K562 (cell line): ENCODE data around the gene SULT6B1. TPM values are rescaled to one million over a fixed set of nuclear protein-coding genes. Genes with fewer than 3 reads are reported as not detected.
A peak's percentile ranks its signal among the peaks of the same experiment; 100 is the strongest.

Source experiments
- BCOR ChIP-seq: fragments of 450-650 bp; IDR thresholded peaks from 2 replicates; pipeline ENCODE4 v1.6.1; 2016
- HNRNPUL1 ChIP-seq: fragments of 200-400 bp; formaldehyde crosslinking; IDR thresholded peaks from 2 replicates; pipeline ENCODE4 v1.6.1; 2017; ENCODE audit warnings: low read length
- ILK ChIP-seq: fragments of 450-650 bp; IDR thresholded peaks from 2 replicates; pipeline ENCODE4 v1.6.1; 2016; ENCODE audit warnings: missing genetic modification characterization, low read depth, mild to moderate bottlenecking, missing compliant biosample characterization, moderate library complexity, borderline replicate concordance
- NFRKB ChIP-seq: fragments of 450-650 bp; IDR thresholded peaks from 2 replicates; pipeline ENCODE4 v1.6.1; 2016; ENCODE audit warnings: low read depth
- polyA plus RNA-seq, 8 experiments: library from polyadenylated mRNA; depleted of rRNA in 4 of 8; stranded (reverse) in 5 of 8; unstranded in 3 of 8; fragments of >200 nt; fragmentation: Nextera tagmentation in 2 of 8; fragmentation: Illumina TruSeq in 1 of 8; extraction: Ambion mirVana in 2 of 8; extraction: Trizol in 1 of 8; gene quantifications; 2 replicates each; pipeline versions ENCODE4 v1.2.1 to v1.2.3, GENCODE V29; 2011 to 2014; ENCODE audit warnings: inconsistent platforms in 1 of 8, missing spikeins in 1 of 8
- total RNA-seq, 7 experiments: library from RNA; depleted of rRNA in 6 of 7; stranded (reverse); fragments of >200 nt in 6 of 7; fragmentation: Illumina TruSeq in 2 of 7; extraction: Trizol in 2 of 7; gene quantifications; 2 replicates each; pipeline versions ENCODE4 v1.2.1 to v1.2.3, GENCODE V29; 2011 to 2021; ENCODE audit warnings: low replicate concordance in 1 of 7
- TF ChIP-seq, protein P1 (sequence below): fragments of 250-450 bp; sonication (Bioruptor Pico); IDR thresholded peaks from 2 replicates; pipeline ENCODE4 v1.5.0; 2022; ENCODE audit warnings: mild to moderate bottlenecking
- TF ChIP-seq, protein P2 (sequence below): fragments of 250-450 bp; sonication (Bioruptor Pico); IDR thresholded peaks from 2 replicates; pipeline ENCODE4 v1.8.0; 2021; ENCODE audit warnings: moderate library complexity, mild to moderate bottlenecking, inconsistent platforms
- TF ChIP-seq, protein P3 (sequence below): fragments of 200-600 bp; sonication (generic); IDR thresholded peaks from one replicate; pipeline ENCODE4 v1.6.1; 2012; ENCODE audit warnings: mild to moderate bottlenecking, low read depth, low read length, inconsistent platforms
- TF ChIP-seq, protein P4 (sequence below): fragments of 450-650 bp; formaldehyde crosslinking; conservative IDR thresholded peaks from 2 replicates; pipeline ENCODE4 v1.4.0; 2022; ENCODE audit warnings: mild to moderate bottlenecking, missing genetic modification characterization
- TF ChIP-seq, protein P5 (sequence below): fragments of 450-650 bp; IDR thresholded peaks from 2 replicates; pipeline ENCODE4 v1.7.0; 2016; ENCODE audit warnings: borderline replicate concordance

The SULT6B1 gene
- total and polyA plus RNA-seq, 9 of the 15 experiments (the other 6 are each of a cell fraction or from before 2014, with no cell fraction given), result not detected

DNA sequence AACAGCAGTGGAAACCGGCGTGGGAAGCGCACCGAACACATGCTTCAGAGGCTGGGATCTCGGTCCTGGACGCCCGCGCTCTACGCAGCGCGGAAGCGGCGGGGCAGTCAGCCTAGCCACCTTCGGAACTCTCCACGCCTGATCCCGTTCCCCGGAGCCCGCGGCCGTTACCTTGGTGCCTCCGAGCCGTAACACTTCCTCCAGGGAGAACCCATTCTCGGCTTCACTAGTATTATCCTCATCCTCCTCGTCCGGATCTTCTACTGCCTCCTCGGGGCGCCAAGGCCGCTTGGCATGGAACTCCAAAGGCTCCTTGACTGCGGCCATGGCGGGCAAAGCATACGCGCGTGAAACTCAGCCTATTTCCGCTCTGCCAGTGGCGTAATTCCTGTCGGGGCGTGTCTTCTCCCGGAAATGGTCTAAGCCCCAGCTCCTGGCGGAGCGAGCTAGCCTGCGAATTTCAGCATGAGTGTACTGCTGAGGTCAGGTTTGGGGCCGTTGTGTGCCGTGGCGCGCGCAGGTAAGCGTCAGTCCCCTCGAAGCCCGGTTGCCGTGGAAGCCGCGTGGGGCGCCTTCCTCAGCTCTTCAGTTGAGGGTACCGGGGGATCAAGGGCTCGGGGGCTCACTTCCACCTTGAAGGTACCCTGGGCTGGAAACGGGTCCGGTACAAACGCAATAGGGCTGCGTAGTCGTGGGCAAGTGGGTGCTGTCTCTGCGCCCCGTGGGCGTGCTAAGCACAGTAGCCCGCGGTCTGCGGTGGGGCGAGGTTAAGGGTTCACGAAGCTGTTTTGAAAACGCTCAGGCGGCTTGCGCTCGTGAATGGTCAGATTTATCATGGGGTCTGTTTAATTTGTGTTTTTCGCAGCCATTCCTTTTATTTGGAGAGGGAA, 43.0 kb upstream of the SULT6B1 start, which contains the start of the genes CEBPZ and NDUFAF7 (continued):
- TF ChIP-seq, protein P1, sequence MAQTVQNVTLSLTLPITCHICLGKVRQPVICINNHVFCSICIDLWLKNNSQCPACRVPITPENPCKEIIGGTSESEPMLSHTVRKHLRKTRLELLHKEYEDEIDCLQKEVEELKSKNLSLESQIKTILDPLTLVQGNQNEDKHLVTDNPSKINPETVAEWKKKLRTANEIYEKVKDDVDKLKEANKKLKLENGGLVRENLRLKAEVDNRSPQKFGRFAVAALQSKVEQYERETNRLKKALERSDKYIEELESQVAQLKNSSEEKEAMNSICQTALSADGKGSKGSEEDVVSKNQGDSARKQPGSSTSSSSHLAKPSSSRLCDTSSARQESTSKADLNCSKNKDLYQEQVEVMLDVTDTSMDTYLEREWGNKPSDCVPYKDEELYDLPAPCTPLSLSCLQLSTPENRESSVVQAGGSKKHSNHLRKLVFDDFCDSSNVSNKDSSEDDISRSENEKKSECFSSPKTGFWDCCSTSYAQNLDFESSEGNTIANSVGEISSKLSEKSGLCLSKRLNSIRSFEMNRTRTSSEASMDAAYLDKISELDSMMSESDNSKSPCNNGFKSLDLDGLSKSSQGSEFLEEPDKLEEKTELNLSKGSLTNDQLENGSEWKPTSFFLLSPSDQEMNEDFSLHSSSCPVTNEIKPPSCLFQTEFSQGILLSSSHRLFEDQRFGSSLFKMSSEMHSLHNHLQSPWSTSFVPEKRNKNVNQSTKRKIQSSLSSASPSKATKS (CRISPR knock-in tag), result no peak
- TF ChIP-seq, protein P2, sequence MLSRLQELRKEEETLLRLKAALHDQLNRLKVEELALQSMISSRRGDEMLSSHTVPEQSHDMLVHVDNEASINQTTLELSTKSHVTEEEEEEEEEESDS, result no peak
- no peak for TF ChIP-seq HNRNPUL1
- TF ChIP-seq, protein P3, sequence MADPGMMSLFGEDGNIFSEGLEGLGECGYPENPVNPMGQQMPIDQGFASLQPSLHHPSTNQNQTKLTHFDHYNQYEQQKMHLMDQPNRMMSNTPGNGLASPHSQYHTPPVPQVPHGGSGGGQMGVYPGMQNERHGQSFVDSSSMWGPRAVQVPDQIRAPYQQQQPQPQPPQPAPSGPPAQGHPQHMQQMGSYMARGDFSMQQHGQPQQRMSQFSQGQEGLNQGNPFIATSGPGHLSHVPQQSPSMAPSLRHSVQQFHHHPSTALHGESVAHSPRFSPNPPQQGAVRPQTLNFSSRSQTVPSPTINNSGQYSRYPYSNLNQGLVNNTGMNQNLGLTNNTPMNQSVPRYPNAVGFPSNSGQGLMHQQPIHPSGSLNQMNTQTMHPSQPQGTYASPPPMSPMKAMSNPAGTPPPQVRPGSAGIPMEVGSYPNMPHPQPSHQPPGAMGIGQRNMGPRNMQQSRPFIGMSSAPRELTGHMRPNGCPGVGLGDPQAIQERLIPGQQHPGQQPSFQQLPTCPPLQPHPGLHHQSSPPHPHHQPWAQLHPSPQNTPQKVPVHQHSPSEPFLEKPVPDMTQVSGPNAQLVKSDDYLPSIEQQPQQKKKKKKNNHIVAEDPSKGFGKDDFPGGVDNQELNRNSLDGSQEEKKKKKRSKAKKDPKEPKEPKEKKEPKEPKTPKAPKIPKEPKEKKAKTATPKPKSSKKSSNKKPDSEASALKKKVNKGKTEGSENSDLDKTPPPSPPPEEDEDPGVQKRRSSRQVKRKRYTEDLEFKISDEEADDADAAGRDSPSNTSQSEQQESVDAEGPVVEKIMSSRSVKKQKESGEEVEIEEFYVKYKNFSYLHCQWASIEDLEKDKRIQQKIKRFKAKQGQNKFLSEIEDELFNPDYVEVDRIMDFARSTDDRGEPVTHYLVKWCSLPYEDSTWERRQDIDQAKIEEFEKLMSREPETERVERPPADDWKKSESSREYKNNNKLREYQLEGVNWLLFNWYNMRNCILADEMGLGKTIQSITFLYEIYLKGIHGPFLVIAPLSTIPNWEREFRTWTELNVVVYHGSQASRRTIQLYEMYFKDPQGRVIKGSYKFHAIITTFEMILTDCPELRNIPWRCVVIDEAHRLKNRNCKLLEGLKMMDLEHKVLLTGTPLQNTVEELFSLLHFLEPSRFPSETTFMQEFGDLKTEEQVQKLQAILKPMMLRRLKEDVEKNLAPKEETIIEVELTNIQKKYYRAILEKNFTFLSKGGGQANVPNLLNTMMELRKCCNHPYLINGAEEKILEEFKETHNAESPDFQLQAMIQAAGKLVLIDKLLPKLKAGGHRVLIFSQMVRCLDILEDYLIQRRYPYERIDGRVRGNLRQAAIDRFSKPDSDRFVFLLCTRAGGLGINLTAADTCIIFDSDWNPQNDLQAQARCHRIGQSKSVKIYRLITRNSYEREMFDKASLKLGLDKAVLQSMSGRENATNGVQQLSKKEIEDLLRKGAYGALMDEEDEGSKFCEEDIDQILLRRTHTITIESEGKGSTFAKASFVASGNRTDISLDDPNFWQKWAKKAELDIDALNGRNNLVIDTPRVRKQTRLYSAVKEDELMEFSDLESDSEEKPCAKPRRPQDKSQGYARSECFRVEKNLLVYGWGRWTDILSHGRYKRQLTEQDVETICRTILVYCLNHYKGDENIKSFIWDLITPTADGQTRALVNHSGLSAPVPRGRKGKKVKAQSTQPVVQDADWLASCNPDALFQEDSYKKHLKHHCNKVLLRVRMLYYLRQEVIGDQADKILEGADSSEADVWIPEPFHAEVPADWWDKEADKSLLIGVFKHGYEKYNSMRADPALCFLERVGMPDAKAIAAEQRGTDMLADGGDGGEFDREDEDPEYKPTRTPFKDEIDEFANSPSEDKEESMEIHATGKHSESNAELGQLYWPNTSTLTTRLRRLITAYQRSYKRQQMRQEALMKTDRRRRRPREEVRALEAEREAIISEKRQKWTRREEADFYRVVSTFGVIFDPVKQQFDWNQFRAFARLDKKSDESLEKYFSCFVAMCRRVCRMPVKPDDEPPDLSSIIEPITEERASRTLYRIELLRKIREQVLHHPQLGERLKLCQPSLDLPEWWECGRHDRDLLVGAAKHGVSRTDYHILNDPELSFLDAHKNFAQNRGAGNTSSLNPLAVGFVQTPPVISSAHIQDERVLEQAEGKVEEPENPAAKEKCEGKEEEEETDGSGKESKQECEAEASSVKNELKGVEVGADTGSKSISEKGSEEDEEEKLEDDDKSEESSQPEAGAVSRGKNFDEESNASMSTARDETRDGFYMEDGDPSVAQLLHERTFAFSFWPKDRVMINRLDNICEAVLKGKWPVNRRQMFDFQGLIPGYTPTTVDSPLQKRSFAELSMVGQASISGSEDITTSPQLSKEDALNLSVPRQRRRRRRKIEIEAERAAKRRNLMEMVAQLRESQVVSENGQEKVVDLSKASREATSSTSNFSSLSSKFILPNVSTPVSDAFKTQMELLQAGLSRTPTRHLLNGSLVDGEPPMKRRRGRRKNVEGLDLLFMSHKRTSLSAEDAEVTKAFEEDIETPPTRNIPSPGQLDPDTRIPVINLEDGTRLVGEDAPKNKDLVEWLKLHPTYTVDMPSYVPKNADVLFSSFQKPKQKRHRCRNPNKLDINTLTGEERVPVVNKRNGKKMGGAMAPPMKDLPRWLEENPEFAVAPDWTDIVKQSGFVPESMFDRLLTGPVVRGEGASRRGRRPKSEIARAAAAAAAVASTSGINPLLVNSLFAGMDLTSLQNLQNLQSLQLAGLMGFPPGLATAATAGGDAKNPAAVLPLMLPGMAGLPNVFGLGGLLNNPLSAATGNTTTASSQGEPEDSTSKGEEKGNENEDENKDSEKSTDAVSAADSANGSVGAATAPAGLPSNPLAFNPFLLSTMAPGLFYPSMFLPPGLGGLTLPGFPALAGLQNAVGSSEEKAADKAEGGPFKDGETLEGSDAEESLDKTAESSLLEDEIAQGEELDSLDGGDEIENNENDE, result no peak
- TF ChIP-seq ILK (tag), result no peak
- TF ChIP-seq, protein P4, sequence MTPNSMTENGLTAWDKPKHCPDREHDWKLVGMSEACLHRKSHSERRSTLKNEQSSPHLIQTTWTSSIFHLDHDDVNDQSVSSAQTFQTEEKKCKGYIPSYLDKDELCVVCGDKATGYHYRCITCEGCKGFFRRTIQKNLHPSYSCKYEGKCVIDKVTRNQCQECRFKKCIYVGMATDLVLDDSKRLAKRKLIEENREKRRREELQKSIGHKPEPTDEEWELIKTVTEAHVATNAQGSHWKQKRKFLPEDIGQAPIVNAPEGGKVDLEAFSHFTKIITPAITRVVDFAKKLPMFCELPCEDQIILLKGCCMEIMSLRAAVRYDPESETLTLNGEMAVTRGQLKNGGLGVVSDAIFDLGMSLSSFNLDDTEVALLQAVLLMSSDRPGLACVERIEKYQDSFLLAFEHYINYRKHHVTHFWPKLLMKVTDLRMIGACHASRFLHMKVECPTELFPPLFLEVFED (CRISPR knock-in tag), result no peak
- TF ChIP-seq, protein P5, sequence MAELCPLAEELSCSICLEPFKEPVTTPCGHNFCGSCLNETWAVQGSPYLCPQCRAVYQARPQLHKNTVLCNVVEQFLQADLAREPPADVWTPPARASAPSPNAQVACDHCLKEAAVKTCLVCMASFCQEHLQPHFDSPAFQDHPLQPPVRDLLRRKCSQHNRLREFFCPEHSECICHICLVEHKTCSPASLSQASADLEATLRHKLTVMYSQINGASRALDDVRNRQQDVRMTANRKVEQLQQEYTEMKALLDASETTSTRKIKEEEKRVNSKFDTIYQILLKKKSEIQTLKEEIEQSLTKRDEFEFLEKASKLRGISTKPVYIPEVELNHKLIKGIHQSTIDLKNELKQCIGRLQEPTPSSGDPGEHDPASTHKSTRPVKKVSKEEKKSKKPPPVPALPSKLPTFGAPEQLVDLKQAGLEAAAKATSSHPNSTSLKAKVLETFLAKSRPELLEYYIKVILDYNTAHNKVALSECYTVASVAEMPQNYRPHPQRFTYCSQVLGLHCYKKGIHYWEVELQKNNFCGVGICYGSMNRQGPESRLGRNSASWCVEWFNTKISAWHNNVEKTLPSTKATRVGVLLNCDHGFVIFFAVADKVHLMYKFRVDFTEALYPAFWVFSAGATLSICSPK, result no peak
- TF ChIP-seq BCOR, result peak; percentile 16; the same call in 1 of the 2 replicates
- peak; percentile 88 for TF ChIP-seq NFRKB
